HepG2 (cell line): ENCODE measurements around the gene DDX23. TPM values are rescaled to one million over a fixed set of nuclear protein-coding genes. Genes with fewer than 3 reads are reported as not detected.

ENCODE experiments used
- ARNT ChIP-seq: fragments of 450-650 bp; IDR thresholded peaks from 2 replicates; pipeline ENCODE4 v1.6.1; 2017
- BRCA1 ChIP-seq: sonication (generic); formaldehyde crosslinking; IDR thresholded peaks from 2 replicates; pipeline ENCODE4 v1.4.0; 2020; ENCODE audit warnings: missing genetic modification reagents
- CBX5 ChIP-seq: sonication (generic); formaldehyde crosslinking; IDR thresholded peaks from 2 replicates; pipeline ENCODE4 v1.4.0; 2020; ENCODE audit warnings: missing genetic modification reagents, borderline replicate concordance
- MAF1 ChIP-seq: sonication (generic); formaldehyde crosslinking; IDR thresholded peaks from 2 replicates; pipeline ENCODE4 v1.5.0; 2020; ENCODE audit warnings: missing genetic modification reagents, borderline replicate concordance
- MAZ ChIP-seq, 2 experiments: sonication (generic) in 1 of 2; formaldehyde crosslinking in 1 of 2; IDR thresholded peaks; 2 replicates each; pipeline versions ENCODE4 v1.5.0 to v1.6.1; 2012 to 2020; ENCODE audit warnings: low read depth in 2 of 2, mild to moderate bottlenecking in 2 of 2, borderline replicate concordance in 1 of 2, improper control_type of control experiment in 1 of 2, low read length in 1 of 2, missing genetic modification reagents in 1 of 2, moderate library complexity in 1 of 2
- NR1H2 ChIP-seq: sonication (generic); formaldehyde crosslinking; IDR thresholded peaks from 2 replicates; pipeline ENCODE4 v1.8.1; 2022; ENCODE audit warnings: low read depth, missing genetic modification reagents, borderline replicate concordance
- NR2F2 ChIP-seq: IDR thresholded peaks from 2 replicates; pipeline ENCODE4 v1.6.1; 2012; ENCODE audit warnings: low read depth, inconsistent platforms, borderline replicate concordance
- POLR2AphosphoS5 ChIP-seq: IDR thresholded peaks from 2 replicates; pipeline ENCODE4 v1.6.1; 2012; ENCODE audit warnings: low read depth, low read length
- SKI ChIP-seq: fragments of 450-650 bp; IDR thresholded peaks from one replicate; pipeline ENCODE4 v1.6.1; 2018; ENCODE audit warnings: mild to moderate bottlenecking; ENCODE audit not compliant: partially characterized antibody
- ZBTB4 ChIP-seq: sonication (generic); formaldehyde crosslinking; IDR thresholded peaks from 2 replicates; pipeline ENCODE4 v1.4.0; 2020; ENCODE audit warnings: missing genetic modification reagents, mild to moderate bottlenecking, borderline replicate concordance
- ZBTB8A ChIP-seq: sonication (generic); formaldehyde crosslinking; IDR thresholded peaks from 2 replicates; pipeline ENCODE4 v1.4.0; 2020; ENCODE audit warnings: mild to moderate bottlenecking, low read depth, missing genetic modification reagents, borderline replicate concordance
- ZFAT ChIP-seq: sonication (generic); formaldehyde crosslinking; conservative IDR thresholded peaks from 2 replicates; pipeline ENCODE4 v1.8.1; 2023; ENCODE audit warnings: missing genetic modification reagents, inconsistent platforms
- ZNF24 ChIP-seq: fragments of 450-650 bp; IDR thresholded peaks from 2 replicates; pipeline ENCODE4 v1.6.1; 2017; ENCODE audit warnings: antibody characterized with exemption, mild to moderate bottlenecking
- ZNF282 ChIP-seq: fragments of 450-650 bp; IDR thresholded peaks from 2 replicates; pipeline ENCODE4 v1.6.1; 2018; ENCODE audit not compliant: partially characterized antibody
- ZNF441 ChIP-seq: sonication (generic); formaldehyde crosslinking; IDR thresholded peaks from 2 replicates; pipeline ENCODE4 v1.7.0; 2021; ENCODE audit warnings: missing genetic modification reagents, borderline replicate concordance
- ZNF7 ChIP-seq: IDR thresholded peaks from 2 replicates; pipeline ENCODE4 v1.6.1; 2016; ENCODE audit warnings: missing biosample characterization, missing genetic modification reagents
- polyA plus RNA-seq, 8 experiments: library from polyadenylated mRNA; depleted of rRNA in 3 of 8; stranded (reverse) in 7 of 8; unstranded in 1 of 8; fragments of >200 nt; fragmentation: Illumina TruSeq in 4 of 8; extraction: Trizol in 4 of 8; gene quantifications; 2 replicates each; pipeline versions ENCODE4 v1.2.1 to v1.2.3, GENCODE V29; 2011 to 2016; ENCODE audit warnings: low read depth in 4 of 8, missing spikeins in 1 of 8, mixed read lengths in 1 of 8; ENCODE audit not compliant: insufficient read depth in 1 of 8
- total RNA-seq, 5 experiments: library from RNA; depleted of rRNA; stranded (reverse); fragments of >200 nt; fragmentation: Illumina TruSeq; extraction: Trizol; gene quantifications; 2 replicates each; pipeline ENCODE4 v1.2.3, GENCODE V29; 2016; ENCODE audit warnings: low read depth in 1 of 5
- TF ChIP-seq, protein P1 (sequence below): IDR thresholded peaks from 2 replicates; pipeline ENCODE4 v1.4.0; 2020; ENCODE audit warnings: mild to moderate bottlenecking, missing genetic modification reagents
- TF ChIP-seq, protein P2 (sequence below): sonication (generic); formaldehyde crosslinking; IDR thresholded peaks from 2 replicates; pipeline ENCODE4 v1.8.1; 2023; ENCODE audit warnings: mild to moderate bottlenecking, inconsistent platforms, moderate library complexity, missing genetic modification reagents, borderline replicate concordance
- TF ChIP-seq, protein P3 (sequence below): sonication (generic); formaldehyde crosslinking; IDR thresholded peaks from 2 replicates; pipeline ENCODE4 v1.4.0; 2020; ENCODE audit warnings: missing genetic modification reagents

The DDX23 gene
- total and polyA plus RNA-seq, 2 of the 13 experiments (the other 11 are each of a cell fraction or from before 2014, with no cell fraction given) = 35.7 to 90.0 TPM

- TF ChIP-seq, protein P1, sequence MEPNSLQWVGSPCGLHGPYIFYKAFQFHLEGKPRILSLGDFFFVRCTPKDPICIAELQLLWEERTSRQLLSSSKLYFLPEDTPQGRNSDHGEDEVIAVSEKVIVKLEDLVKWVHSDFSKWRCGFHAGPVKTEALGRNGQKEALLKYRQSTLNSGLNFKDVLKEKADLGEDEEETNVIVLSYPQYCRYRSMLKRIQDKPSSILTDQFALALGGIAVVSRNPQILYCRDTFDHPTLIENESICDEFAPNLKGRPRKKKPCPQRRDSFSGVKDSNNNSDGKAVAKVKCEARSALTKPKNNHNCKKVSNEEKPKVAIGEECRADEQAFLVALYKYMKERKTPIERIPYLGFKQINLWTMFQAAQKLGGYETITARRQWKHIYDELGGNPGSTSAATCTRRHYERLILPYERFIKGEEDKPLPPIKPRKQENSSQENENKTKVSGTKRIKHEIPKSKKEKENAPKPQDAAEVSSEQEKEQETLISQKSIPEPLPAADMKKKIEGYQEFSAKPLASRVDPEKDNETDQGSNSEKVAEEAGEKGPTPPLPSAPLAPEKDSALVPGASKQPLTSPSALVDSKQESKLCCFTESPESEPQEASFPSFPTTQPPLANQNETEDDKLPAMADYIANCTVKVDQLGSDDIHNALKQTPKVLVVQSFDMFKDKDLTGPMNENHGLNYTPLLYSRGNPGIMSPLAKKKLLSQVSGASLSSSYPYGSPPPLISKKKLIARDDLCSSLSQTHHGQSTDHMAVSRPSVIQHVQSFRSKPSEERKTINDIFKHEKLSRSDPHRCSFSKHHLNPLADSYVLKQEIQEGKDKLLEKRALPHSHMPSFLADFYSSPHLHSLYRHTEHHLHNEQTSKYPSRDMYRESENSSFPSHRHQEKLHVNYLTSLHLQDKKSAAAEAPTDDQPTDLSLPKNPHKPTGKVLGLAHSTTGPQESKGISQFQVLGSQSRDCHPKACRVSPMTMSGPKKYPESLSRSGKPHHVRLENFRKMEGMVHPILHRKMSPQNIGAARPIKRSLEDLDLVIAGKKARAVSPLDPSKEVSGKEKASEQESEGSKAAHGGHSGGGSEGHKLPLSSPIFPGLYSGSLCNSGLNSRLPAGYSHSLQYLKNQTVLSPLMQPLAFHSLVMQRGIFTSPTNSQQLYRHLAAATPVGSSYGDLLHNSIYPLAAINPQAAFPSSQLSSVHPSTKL (CRISPR knock-in tag) = no peak
- no peak for TF ChIP-seq SKI
- TF ChIP-seq BRCA1 (CRISPR knock-in tag) = no peak
- TF ChIP-seq, protein P2, sequence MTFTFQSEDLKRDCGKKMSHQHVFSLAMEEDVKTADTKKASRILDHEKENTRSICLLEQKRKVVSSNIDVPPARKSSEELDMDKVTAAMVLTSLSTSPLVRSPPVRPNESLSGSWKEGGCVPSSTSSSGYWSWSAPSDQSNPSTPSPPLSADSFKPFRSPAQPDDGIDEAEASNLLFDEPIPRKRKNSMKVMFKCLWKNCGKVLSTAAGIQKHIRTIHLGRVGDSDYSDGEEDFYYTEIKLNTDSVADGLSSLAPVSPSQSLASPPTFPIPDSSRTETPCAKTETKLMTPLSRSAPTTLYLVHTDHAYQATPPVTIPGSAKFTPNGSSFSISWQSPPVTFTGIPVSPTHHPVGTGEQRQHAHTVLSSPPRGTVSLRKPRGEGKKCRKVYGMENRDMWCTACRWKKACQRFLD (CRISPR knock-in tag) = no peak
- no peak for TF ChIP-seq ZBTB8A
- no peak for TF ChIP-seq ZNF441 (CRISPR knock-in tag)
- no peak for TF ChIP-seq MAZ (IDR thresholded peaks at IDR 0.05; ENCODE audit: borderline replicate concordance, low read depth, low read length)
- no peak for TF ChIP-seq MAZ (CRISPR knock-in tag; IDR thresholded peaks at IDR 0.05; ENCODE audit: low read depth)
- TF ChIP-seq ZNF24 = no peak
- 0 out of 2 replicates have a peak, but pooled peaks have one; percentile 23 for TF ChIP-seq POLR2AphosphoS5
- TF ChIP-seq NR2F2 = no peak
- TF ChIP-seq ZBTB4 (CRISPR knock-in tag) = no peak
- no peak for TF ChIP-seq MAF1 (CRISPR knock-in tag)
- no peak for TF ChIP-seq NR1H2 (CRISPR knock-in tag)
- no peak for TF ChIP-seq ARNT
- TF ChIP-seq, protein P3, sequence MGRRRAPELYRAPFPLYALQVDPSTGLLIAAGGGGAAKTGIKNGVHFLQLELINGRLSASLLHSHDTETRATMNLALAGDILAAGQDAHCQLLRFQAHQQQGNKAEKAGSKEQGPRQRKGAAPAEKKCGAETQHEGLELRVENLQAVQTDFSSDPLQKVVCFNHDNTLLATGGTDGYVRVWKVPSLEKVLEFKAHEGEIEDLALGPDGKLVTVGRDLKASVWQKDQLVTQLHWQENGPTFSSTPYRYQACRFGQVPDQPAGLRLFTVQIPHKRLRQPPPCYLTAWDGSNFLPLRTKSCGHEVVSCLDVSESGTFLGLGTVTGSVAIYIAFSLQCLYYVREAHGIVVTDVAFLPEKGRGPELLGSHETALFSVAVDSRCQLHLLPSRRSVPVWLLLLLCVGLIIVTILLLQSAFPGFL (CRISPR knock-in tag) = no peak
- no peak for TF ChIP-seq ZNF282
- TF ChIP-seq CBX5 = no peak
- no peak for TF ChIP-seq ZNF7 (CRISPR knock-in tag)
- TF ChIP-seq ZFAT (CRISPR knock-in tag) = no peak
These were observed 36.5 kb downstream of the DDX23 start (continued) for GRCh38 chr12:48815126-48816110.
